Cardiac fibroblast (primary cell): Measurements from ENCODE around the gene ATRAID.

Experiments
- DNase-seq, 2 donors: peaks; one replicate each; pipeline versions ENCODE4 v3.0.0 to v3.0.0-alpha.2; 2010; ENCODE audit warnings: low read depth in 2 of 2
- H3K4me3 ChIP-seq, 2 donors: replicated peaks in 1 of 2; 1 replicate in 1 of 2; 2 replicates in 1 of 2; pipeline ENCODE4 v1.5.1; 2011; ENCODE audit warnings: low read depth in 2 of 2, low read length in 2 of 2, mild to moderate bottlenecking in 2 of 2, moderate library complexity in 1 of 2
- TF ChIP-seq, protein P1 (sequence below): IDR thresholded peaks from one replicate; pipeline ENCODE4 v1.5.1; 2011; ENCODE audit warnings: low read depth, mild to moderate bottlenecking, low read length, inconsistent platforms

The ATRAID gene

GRCh38 chr2:27222407-27222806 lies 10.6 kb downstream of the ATRAID start:
- TF ChIP-seq, protein P1, sequence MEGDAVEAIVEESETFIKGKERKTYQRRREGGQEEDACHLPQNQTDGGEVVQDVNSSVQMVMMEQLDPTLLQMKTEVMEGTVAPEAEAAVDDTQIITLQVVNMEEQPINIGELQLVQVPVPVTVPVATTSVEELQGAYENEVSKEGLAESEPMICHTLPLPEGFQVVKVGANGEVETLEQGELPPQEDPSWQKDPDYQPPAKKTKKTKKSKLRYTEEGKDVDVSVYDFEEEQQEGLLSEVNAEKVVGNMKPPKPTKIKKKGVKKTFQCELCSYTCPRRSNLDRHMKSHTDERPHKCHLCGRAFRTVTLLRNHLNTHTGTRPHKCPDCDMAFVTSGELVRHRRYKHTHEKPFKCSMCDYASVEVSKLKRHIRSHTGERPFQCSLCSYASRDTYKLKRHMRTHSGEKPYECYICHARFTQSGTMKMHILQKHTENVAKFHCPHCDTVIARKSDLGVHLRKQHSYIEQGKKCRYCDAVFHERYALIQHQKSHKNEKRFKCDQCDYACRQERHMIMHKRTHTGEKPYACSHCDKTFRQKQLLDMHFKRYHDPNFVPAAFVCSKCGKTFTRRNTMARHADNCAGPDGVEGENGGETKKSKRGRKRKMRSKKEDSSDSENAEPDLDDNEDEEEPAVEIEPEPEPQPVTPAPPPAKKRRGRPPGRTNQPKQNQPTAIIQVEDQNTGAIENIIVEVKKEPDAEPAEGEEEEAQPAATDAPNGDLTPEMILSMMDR = no peak
- no peak for DNase-seq
- H3K4me3 ChIP-seq = no peak overlapping the region

DNA sequence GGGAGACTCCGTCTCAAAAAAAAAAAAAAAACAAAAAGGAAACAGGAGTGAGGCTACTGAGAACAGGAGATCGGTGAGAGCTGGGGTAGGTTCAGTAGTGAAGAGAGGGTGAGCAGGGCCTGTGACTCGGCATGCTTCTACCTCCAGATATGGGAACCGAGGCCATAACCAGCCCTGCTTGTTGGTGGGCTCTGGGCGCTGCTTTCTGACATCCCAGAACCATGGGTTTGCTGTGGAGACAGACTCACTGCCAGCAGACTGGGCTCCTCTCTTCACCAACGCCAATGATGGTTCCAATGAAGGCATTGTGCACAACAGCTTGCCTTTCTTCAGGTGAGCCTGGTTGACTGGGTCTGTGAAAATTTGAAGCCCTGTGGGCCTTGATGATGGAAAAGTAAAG lies 11.6 kb downstream of the ATRAID start:
- no peak for DNase-seq
- H3K4me3 ChIP-seq = no peak overlapping the region
- TF ChIP-seq, protein P1 = no peak

DNA sequence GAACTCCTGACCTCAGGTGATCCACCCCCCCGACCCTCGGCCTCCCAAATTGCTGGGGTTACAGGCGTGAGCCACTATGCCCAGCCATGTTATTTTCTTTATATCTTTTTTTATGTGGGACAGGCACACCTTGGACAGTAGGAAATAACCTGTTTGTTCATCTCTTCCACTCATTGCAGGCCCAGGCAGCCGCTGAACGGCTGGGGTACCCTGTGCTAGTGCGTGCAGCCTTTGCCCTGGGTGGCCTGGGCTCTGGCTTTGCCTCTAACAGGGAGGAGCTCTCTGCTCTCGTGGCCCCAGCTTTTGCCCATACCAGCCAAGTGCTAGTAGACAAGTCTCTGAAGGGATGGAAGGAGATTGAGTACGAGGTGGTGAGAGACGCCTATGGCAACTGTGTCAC lies 13.7 kb downstream of the ATRAID start:
- DNase-seq = no peak
- TF ChIP-seq, protein P1 = no peak
- no peak overlapping the region for H3K4me3 ChIP-seq

DNA sequence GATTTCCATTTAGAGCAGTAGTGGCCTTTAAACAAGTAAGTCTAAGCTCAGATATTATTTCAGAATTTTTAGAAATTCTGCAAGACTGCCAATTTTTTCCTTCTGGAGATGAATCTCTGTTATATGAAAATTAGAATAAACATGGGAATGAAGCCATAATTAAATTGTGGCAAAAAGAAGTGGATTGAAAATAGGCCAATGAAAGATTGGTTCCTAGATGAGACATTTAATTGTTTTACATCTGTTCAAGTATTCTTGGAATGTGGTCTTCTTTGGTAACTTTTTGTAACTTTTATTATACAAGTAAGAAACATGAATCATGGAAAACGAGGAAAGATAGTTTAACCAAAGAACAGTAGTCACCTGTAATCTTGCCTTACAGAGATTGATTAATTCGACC lies 15.7 kb downstream of the ATRAID start:
- no peak overlapping the region for H3K4me3 ChIP-seq
- TF ChIP-seq, protein P1 = no peak
- no peak for DNase-seq

- TF ChIP-seq, protein P1 = no peak
- no peak overlapping the region for H3K4me3 ChIP-seq
These were observed 20.1 kb downstream of the ATRAID start for GRCh38 chr2:27231921-27232320.

GRCh38 chr2:27233341-27233740 lies 21.5 kb downstream of the ATRAID start:
- DNase-seq = no peak
- TF ChIP-seq, protein P1 = no peak
- no peak overlapping the region for H3K4me3 ChIP-seq

More at GRCh38 chr2:27231921-27232320, 20.1 kb downstream of the ATRAID start:
- DNase-seq = no peak

DNA sequence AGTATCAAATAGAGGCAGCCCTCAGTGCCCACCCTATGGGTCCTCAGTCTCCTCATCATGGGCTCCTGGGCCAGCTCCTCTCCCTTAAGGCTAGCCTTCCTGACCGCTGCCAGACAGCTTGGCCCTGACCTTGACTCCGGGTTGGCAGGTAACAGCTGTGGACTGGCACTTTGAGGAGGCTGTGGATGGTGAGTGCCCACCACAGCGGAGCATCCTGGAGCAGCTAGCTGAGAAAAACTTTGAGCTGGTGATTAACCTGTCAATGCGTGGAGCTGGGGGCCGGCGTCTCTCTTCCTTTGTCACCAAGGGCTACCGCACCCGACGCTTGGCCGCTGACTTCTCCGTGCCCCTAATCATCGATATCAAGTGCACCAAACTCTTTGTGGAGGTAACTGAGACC lies 24.3 kb downstream of the ATRAID start:
- TF ChIP-seq, protein P1 = no peak
- H3K4me3 ChIP-seq = no peak overlapping the region
- no peak for DNase-seq
